GM21529 (cell line): Measurements from ENCODE around the gene ZNF30.
"Not testable (repeated sequence)": the region's sequence is repeated elsewhere in the genome, so short reads cannot be mapped to it uniquely, and the experiment has no call there.

Experiments
- ATAC-seq: cut with Tn5 transposase; IDR thresholded peaks from one replicate; pipeline ENCODE4 v1.9.1; 2021; ENCODE audit not compliant: unreplicated experiment

The ZNF30 gene

DNA sequence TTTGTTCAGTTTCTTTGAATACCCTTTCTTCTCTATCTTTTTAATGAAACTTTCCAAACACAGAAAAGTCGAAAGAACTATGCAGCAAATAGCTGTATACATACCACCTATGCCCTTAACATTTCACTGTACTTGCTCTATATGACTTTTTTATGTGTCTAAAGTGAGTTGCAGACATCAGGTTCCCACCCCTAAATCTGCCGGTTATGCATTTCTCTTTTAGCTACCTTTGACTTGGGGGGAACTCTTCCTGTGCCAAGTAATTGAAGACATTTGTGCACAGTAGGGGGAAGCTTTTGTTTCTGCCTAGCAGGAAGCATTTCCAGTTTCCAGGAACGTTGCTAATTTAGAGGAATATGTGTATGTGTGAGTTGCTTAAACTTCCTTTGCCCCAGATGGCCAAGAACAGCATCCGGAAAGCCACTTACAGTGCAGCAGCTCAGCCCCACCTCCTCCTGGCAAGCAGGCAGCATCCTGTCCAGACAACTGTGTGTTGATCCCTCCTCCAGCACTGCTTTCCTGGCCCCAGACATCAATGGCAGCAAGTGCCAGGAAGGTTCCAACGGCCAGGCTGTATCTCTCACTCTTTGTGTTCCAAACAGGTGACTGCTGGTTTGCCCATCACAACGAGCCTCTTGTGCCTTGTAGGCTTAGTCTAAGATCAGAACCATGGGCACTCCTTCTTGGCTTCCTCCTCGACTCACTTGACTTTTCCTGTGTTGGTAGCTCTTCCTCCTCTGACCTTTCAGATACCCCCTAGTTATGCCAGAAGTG is 58.7 kb downstream of the ZNF30 start:
- no peak for ATAC-seq

DNA sequence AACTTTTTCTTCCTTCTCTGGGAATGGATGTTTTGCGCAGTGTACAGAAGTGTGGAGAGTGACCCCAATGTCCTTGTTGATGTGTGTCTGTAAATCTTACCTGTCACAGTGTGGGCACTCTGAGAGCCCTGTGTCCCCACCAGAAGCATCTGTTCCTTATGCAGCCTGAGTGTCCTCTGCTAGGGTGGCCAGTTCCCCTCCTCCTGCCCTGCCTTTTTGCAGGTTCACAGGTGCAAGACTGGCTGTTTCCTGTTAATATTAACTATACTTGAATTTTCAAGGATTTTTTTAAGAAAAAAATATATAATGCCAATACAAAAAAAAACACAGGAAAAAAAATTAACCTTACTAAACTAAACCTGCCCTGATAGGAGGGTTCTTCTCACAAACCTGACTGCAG is 61.4 kb downstream of the ZNF30 start:
- no peak for ATAC-seq

DNA sequence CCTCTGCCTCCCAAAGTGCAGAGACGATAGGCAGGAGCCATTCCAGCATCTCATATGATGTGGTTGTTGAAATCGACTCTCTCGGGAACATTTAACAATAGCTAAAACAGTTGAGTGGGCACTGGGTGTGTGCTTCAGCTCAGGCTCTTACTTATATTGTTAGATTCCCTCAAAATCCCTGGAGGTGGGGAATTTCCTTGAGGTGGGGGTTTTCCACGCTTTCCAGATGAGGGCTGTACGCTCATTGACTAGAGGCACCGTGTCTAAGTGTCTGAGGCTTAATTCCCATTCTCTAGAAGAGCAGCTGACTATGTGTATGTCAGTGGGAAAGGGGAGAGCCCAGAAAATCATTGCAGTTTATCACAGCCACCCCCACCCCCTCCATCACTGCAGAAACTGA is 62.6 kb downstream of the ZNF30 start:
- ATAC-seq: no peak

DNA sequence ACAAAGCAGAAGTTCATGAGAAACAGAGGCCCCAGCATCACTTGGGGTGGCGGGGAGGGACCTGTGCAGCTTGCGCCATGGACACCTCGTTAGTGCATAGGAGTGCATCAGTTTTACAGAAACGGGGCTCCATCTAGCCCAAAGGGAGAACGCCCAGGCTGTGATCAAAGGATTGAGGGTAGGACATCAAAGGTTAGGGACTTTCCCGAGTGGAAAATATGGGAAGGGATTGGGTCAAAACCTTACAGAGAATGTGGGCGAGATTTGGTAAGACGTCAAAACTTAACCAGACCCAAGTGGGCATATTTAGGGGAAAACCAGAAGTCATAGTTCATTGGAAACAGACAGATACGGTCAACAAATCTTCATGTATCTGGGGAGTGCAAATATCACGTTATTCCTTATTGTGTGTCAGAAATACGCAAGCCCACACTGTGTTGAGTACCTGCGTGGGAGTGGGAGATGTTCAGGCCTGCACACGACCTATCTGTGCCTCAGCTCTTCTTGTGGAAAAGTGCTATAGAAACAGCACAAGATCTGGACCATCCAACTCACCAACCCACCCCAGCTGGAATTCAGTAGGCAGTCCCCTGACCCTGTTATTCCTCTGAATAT is 64.0 kb downstream of the ZNF30 start:
- no peak for ATAC-seq

DNA sequence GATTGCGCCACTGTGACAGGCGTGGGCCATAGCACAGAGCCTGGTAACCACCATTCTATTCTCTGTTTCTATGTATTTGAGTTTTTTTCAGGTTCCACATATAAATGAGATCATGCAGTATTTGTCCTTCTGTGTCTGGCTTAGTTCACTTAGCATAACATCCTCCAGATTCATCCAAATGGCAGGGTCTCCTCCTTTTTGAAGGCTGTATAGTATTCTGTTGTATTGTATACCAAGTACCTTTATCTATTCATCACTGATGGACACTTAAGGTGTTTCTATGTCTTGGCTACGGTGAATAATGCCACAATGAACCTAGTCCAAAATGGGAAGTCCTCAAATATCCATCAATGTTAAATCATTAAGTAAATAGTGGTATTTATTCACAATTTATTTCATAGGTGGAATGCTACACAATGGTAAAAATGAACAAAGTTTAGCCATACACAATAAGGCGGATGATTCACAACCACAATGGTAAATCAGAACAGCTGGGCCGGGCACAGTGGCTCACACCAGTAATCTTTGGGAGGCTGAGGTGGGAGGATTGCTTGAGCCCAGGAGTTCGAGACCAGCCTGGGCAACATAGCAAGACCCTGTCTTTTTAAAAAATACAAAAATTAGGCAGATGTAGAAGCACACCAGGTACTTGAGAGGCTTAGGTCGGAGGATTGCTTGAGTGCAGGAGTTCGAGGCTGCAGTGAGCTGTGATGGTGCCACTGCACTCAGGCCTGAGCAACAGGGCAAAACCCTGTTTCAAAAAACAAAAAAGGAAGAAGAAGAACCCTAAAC is 65.0 kb downstream of the ZNF30 start:
- no peak for ATAC-seq

DNA sequence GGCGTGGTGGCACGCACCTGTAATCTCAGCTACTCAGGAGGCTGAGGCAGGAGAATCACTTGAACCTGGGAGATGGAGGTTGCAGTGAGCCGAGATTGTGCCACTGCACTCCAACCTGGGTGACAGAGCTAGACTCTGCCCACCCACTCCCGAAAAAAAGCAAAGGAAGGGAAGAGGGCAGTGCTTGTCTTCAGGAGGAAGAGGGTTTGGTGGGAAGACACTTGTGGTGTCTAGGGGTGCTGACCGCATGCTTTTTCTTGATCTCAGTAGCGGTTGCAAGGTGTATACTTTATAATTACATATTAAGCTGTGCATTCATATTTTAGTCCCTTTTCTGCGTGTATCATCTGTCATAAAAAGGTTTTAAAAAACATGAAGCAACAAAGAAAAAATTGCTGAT is 65.9 kb downstream of the ZNF30 start:
- not testable (repeated sequence) for ATAC-seq

DNA sequence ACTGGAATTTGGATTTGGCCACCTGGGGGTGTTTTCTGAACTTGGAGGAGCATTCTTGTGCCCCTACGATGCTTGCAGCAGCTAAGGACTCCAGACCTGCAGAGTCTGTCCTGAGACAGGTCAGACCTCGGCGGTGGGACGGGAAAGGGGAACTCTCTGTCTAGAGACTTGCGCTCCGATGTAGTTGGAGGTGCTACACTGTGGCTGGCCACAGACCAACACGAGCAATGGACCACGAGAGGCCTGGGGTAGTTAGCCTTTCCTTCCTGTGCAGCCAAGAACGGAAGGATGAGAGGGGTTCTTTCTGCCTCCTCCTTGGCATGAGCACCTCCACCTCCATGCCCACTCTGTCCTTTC is 67.6 kb downstream of the ZNF30 start:
- no peak for ATAC-seq
